GM18867 (cell line): ENCODE data around the gene GRM3.

Experiments
- ATAC-seq: cut with Tn5 transposase; IDR thresholded peaks from one replicate; pipeline ENCODE4 v1.9.1; 2021; ENCODE audit warnings: mild to moderate bottlenecking, moderate library complexity; ENCODE audit not compliant: unreplicated experiment

GRM3 gene

GRCh38 chr7:86689363-86689762 is 45.7 kb downstream of the GRM3 start:
- no peak for ATAC-seq

- ATAC-seq = no peak
Measured at GRCh38 chr7:86692755-86693154, 49.0 kb downstream of the GRM3 start.

DNA sequence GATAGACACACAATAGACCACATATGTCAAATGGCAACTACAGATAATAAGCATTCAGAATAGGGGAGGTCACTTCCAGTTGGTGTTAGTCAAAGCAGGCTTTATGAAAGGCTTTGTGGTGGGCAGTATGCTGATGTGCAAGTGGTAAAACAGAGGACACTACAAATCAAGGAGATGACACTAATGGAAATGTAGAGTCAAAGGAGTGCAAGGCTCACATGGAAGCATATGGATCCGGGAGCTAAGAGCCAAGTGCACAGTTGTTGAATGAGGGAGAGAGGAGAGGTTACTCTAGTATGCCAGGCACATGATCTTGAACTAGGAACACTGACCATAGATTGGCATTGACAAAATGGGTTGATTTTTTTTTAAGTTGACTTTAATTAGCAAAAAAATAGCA is 62.7 kb downstream of the GRM3 start:
- ATAC-seq = no peak

- ATAC-seq = no peak
Measured at GRCh38 chr7:86708031-86708680, 64.4 kb downstream of the GRM3 start.

GRCh38 chr7:86720306-86720705 is 76.6 kb downstream of the GRM3 start:
- no peak for ATAC-seq

DNA sequence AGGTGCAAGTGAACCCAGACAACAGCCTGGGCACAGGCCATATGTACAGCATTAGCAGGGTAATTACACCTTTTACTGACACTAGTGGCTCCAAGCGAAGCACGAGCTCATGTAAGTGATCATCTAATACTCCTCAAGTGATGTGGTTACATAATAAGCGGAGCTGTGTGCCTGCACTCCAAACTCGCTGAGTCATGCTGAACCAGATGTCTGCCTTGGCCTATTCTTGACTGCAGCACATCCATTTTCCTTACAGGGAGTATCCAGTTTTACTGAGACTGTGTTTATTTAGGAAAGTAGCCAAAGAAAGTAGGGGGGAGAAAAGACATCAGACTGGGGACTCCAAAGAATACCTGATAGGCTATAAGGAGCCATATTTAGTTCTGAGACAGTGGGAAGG is 90.1 kb downstream of the GRM3 start:
- no peak for ATAC-seq

- ATAC-seq = no peak
Measured at GRCh38 chr7:86745013-86745745, 101.5 kb downstream of the GRM3 start.

- ATAC-seq = no peak
Measured at GRCh38 chr7:86747698-86748097, 104.0 kb downstream of the GRM3 start.

- ATAC-seq = no peak
Measured at GRCh38 chr7:86748201-86748600, 104.5 kb downstream of the GRM3 start.

GRCh38 chr7:86748843-86749719 is 105.4 kb downstream of the GRM3 start:
- ATAC-seq = peak; percentile 70

- ATAC-seq = no peak
Measured at GRCh38 chr7:86749741-86750665, 106.3 kb downstream of the GRM3 start.

DNA sequence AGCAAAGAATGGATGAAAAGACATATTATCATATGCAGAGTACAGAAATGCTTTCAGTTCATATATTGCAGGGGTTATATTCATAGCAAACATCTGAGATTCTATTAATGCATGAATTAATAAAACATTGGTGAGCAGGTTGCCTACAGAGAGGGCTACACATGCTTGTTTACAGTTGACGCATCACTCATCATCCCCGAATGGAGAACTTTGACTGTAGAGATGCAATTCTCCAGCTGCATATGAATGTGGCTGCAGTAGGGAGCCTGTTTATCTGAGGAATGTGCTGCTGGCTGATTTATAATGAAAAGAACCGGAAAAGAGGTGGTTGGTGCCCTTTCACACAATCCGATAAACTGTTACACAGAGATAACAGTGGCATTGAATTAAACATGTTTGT is 116.5 kb downstream of the GRM3 start:
- no peak for ATAC-seq

DNA sequence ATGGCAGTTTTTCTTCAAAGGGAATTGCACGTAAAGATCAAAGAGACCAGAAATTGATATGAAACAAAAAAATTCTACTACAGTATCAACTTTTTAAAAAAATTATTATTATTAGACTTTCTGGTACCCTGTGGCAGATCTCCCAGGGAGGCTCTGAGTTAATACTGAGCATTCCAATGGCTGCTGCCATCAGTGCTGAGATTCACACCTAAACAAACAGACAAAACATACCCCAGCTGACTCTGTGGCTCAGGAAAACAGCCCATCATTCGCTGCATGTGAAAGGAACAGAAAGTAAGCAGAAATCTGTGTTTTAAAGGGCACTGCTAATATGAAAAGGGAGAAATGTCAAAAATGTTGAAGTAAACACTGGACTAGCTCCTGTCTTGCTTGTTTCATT is 118.4 kb downstream of the GRM3 start:
- no peak for ATAC-seq

DNA sequence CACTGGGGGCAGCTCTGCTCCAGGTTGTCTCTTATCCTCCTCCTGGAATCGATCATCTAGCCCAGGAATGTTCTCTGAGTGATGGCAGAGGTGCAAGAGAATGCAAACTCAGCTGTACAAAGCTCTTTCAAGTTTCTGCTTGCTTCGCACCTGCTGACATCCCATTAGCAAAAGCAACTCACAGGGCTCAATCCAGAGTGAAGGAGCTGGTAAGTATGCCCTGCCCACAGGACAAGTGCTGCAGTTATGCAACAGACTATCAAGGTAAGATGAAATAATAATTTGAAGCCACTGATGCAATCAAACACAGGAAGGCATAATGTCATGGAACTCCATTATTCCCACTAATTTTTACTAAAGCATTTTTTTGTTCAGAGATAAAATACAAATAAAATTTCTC is 122.2 kb downstream of the GRM3 start:
- no peak for ATAC-seq

- peak; percentile 40 for ATAC-seq
Measured at GRCh38 chr7:86768394-86768793, 124.7 kb downstream of the GRM3 start.

DNA sequence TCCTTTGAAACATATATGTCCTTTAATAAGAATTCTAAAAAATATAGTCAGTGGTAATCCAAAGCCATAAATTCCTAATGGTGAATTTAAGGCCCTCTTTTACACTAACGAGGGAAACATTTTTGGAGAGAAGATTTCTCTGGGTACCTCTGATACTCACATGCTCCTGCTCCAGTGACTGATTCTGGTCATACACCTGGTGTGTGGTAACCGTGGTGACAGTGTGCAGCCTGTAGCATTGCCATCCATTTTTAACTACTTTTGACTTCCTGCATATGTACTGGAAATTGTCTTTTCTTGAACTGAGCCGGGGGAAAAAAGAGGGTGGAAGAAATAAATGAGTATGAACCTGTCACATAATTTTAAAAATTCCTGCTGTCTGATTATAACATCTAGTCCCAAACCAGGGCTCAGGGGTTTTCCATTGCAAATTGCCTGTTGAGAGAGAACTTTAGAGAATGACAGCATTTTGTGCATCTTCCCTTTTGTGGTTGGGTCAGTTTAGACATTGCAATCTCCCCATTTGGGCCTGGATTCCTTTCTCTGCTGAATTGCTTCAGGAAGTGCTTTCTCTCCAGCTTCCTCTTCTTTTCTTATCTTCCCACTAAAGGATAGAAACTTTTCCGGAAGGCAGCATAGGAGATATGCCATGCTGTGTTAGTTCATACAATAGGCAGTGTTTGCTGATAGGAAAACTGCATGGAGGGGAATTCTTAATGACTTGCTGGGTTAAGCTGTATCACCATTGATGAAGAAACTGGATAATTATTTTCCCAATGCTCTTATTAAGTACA is 125.5 kb downstream of the GRM3 start:
- ATAC-seq = peak; percentile 72

DNA sequence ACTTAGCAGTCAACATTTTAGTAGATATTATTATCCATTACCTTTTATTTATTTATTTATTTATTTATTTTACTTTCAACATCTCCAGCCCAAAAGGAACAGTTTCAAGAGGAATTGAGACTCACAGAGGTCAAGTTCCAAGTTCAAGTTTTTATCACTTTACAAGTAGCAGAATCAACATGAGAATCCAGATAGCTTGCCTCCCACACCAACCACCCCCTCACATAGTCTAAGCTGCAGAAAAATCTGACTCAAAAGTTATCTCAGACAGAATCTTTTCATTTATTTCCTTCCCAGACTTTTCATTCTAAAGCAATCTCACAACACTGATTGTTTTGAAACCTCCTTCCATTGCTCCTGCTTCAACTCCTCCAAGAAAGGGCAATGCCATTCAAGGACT is 129.6 kb downstream of the GRM3 start:
- no peak for ATAC-seq

- ATAC-seq = no peak
Measured at GRCh38 chr7:86775203-86775602, 131.5 kb downstream of the GRM3 start.

DNA sequence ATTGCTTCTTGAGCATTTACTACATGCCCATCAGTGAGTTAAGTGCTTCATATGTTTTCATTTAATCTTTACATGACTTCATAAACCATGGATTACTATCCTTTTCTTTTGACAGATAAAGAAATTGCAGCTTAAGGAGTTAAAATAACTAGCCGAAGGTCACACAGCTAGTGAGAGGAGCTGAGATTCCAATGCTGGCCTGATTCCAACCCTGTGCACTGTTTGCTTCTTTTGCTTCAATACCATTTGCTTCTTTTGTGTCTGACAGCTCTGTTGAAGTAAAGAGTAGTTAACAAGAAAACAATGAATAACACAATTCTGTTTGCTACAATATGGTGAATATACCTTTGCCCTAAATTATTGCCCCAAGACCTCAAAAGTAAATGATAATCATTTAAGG is 132.4 kb downstream of the GRM3 start:
- no peak for ATAC-seq

GRCh38 chr7:86778271-86778670 is 134.6 kb downstream of the GRM3 start:
- no peak for ATAC-seq
